GM12878 (cell line): ENCODE results near the gene MMP24. TPM values are rescaled to one million over a fixed set of nuclear protein-coding genes. Genes with fewer than 3 reads are reported as not detected.

ENCODE experiments used
- BCL11A ChIP-seq: IDR thresholded peaks from 2 replicates; pipeline ENCODE4 v1.6.1; 2011; ENCODE audit warnings: low read depth, low read length
- CREM ChIP-seq: IDR thresholded peaks from 2 replicates; pipeline ENCODE4 v1.6.1; 2014; ENCODE audit warnings: antibody characterized with exemption, low read depth
- EGR1 ChIP-seq, 2 experiments: IDR thresholded peaks; 1 replicate in 1 of 2; 2 replicates in 1 of 2; pipeline ENCODE4 v1.6.1; 2011 to 2012; ENCODE audit warnings: low read depth in 2 of 2, low read length in 2 of 2, borderline replicate concordance in 1 of 2, mild to moderate bottlenecking in 1 of 2, moderate library complexity in 1 of 2
- HDGF ChIP-seq: fragments of 450-650 bp; IDR thresholded peaks from 2 replicates; pipeline ENCODE4 v1.6.1; 2016; ENCODE audit warnings: antibody characterized with exemption
- KDM1A ChIP-seq: fragments of 200-600 bp; sonication (generic); IDR thresholded peaks from 2 replicates; pipeline ENCODE4 v1.6.1; 2016; ENCODE audit warnings: borderline replicate concordance
- NFYA ChIP-seq: IDR thresholded peaks from 2 replicates; pipeline ENCODE4 v1.6.1; 2011; ENCODE audit warnings: low read depth, mild to moderate bottlenecking, low read length, improper control_type of control experiment, borderline replicate concordance
- NR2F1 ChIP-seq: fragments of 450-650 bp; conservative IDR thresholded peaks from 2 replicates; pipeline ENCODE4 v1.6.1; 2017; ENCODE audit warnings: mild to moderate bottlenecking
- POLR2AphosphoS2 ChIP-seq: IDR thresholded peaks from 2 replicates; pipeline ENCODE4 v1.6.1; 2011; ENCODE audit warnings: low read depth, mild to moderate bottlenecking, low read length, improper control_type of control experiment, moderate library complexity
- RB1 ChIP-seq: fragments of 450-650 bp; formaldehyde crosslinking; IDR thresholded peaks from 2 replicates; pipeline ENCODE4 v1.6.1; 2017; ENCODE audit warnings: mild to moderate bottlenecking, borderline replicate concordance
- RBBP5 ChIP-seq: fragments of 200-600 bp; sonication (generic); conservative IDR thresholded peaks from 2 replicates; pipeline ENCODE4 v1.6.1; 2016
- RCOR1 ChIP-seq: conservative IDR thresholded peaks from 2 replicates; pipeline ENCODE4 v1.6.1; 2012; ENCODE audit warnings: low read depth, low read length, improper control_type of control experiment
- SMAD5 ChIP-seq: IDR thresholded peaks from 2 replicates; pipeline ENCODE4 v1.6.1; 2016; ENCODE audit warnings: antibody characterized with exemption, low read depth
- SMC3 ChIP-seq: IDR thresholded peaks from 2 replicates; pipeline ENCODE4 v1.6.1; 2011; ENCODE audit warnings: low read length, improper control_type of control experiment, borderline replicate concordance
- SREBF1 ChIP-seq: IDR thresholded peaks from 2 replicates; pipeline ENCODE4 v1.6.1; 2012; ENCODE audit warnings: mild to moderate bottlenecking, low read length
- SUZ12 ChIP-seq: fragments of 200-600 bp; sonication (generic); IDR thresholded peaks from one replicate; pipeline ENCODE4 v1.6.1; 2018; ENCODE audit warnings: antibody characterized with exemption, mild to moderate bottlenecking; ENCODE audit not compliant: unreplicated experiment
- TARDBP ChIP-seq: IDR thresholded peaks from 2 replicates; pipeline ENCODE4 v1.6.1; 2016; ENCODE audit warnings: borderline replicate concordance
- ZBED1 ChIP-seq: IDR thresholded peaks from 2 replicates; pipeline ENCODE4 v1.6.1; 2016; ENCODE audit warnings: borderline replicate concordance
- ZNF217 ChIP-seq: fragments of 450-650 bp; IDR thresholded peaks from 2 replicates; pipeline ENCODE4 v1.6.1; 2017; ENCODE audit warnings: antibody characterized with exemption, mild to moderate bottlenecking
- polyA plus RNA-seq, 11 experiments: library from polyadenylated mRNA; depleted of rRNA in 4 of 11; unstranded in 6 of 11; stranded (reverse) in 5 of 11; fragments of >200 nt; fragmentation: Nextera tagmentation in 4 of 11; fragmentation: Illumina TruSeq in 1 of 11; extraction: Ambion mirVana in 4 of 11; extraction: Trizol in 1 of 11; gene quantifications; 1 replicate in 1 of 11; 2 replicates in 10 of 11; pipeline versions ENCODE4 v1.2.1 to v1.2.3, GENCODE V29; 2011 to 2016; ENCODE audit warnings: inconsistent platforms in 2 of 11, missing spikeins in 2 of 11, low read depth in 1 of 11
- total RNA-seq, 4 experiments: library from RNA; depleted of rRNA in 3 of 4; stranded (reverse); fragments of >200 nt in 3 of 4; fragmentation: Illumina TruSeq in 1 of 4; extraction: Trizol in 1 of 4; gene quantifications; 2 replicates each; pipeline versions ENCODE4 v1.2.1 to v1.2.3, GENCODE V29; 2013 to 2021
- TF ChIP-seq, protein P1 (sequence below): fragments of 450-650 bp; IDR thresholded peaks from 2 replicates; pipeline ENCODE4 v1.6.1; 2018; ENCODE audit warnings: mild to moderate bottlenecking, low read depth, moderate library complexity; ENCODE audit not compliant: partially characterized antibody
- TF ChIP-seq, protein P2 (sequence below): fragments of 450-650 bp; conservative IDR thresholded peaks from 2 replicates; pipeline ENCODE4 v1.6.1; 2017; ENCODE audit warnings: mild to moderate bottlenecking, moderate library complexity
- TF ChIP-seq, protein P3 (sequence below): fragments of 450-650 bp; IDR thresholded peaks from 2 replicates; pipeline ENCODE4 v1.6.1; 2016; ENCODE audit warnings: mild to moderate bottlenecking, moderate library complexity, borderline replicate concordance

The MMP24 gene
- total and polyA plus RNA-seq, 10 of the 15 experiments (the other 5 are each of a cell fraction or from before 2014, with no cell fraction given), result 0.01 to 0.11 (median 0.04) TPM; not detected in 5

DNA sequence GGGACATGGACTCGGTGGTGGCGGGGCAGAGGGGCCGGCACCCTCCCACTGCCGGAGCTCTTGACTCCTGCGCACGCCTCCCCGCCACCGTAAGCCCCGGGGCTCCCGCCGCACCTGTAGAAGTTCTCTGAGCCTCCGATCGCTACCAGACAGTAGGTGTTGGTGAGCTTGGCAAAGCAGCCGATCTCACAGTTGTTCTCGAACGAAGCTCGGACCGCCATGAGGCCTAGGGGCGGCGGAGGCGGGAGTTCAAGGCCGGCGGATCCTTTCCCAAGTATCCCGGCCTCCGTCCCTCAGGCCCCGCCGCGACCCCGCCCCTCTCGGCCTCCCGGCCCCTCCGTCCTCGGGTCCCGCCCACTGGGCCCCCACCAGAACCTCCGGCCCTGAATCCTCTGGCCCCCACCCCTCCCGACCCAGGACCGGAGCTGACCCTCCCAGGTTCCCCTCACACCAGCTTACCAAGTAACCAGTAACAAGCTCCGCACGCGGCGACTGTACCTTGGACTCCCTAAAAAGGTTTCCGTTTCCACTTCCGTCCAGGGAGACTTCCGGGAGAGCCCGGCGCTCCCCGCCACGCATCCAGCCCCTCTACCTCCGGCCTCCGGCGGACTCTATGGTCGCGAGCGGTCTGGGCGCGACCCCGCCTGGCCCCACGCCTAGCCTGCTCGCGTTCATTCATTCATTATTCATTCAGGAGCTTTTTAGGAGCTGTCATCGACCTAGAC is 57.9 kb downstream of the MMP24 start, which contains the start of gene EIF6 (continued):
- TF ChIP-seq KDM1A, result no peak
- no peak for TF ChIP-seq HDGF
- TF ChIP-seq BCL11A, result no peak
- TF ChIP-seq SMC3, result no peak
- TF ChIP-seq SMAD5, result peak; percentile 64; the same call in 1 of the 2 replicates
- TF ChIP-seq, protein P1, sequence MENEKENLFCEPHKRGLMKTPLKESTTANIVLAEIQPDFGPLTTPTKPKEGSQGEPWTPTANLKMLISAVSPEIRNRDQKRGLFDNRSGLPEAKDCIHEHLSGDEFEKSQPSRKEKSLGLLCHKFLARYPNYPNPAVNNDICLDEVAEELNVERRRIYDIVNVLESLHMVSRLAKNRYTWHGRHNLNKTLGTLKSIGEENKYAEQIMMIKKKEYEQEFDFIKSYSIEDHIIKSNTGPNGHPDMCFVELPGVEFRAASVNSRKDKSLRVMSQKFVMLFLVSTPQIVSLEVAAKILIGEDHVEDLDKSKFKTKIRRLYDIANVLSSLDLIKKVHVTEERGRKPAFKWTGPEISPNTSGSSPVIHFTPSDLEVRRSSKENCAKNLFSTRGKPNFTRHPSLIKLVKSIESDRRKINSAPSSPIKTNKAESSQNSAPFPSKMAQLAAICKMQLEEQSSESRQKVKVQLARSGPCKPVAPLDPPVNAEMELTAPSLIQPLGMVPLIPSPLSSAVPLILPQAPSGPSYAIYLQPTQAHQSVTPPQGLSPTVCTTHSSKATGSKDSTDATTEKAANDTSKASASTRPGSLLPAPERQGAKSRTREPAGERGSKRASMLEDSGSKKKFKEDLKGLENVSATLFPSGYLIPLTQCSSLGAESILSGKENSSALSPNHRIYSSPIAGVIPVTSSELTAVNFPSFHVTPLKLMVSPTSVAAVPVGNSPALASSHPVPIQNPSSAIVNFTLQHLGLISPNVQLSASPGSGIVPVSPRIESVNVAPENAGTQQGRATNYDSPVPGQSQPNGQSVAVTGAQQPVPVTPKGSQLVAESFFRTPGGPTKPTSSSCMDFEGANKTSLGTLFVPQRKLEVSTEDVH, result no peak
- 0 out of 2 replicates have a peak, but pooled peaks have one; percentile 60 for TF ChIP-seq POLR2AphosphoS2
- 0 out of 2 replicates have a peak, but pooled peaks have one; percentile 22 for TF ChIP-seq CREM
- TF ChIP-seq SREBF1, result no peak
- peak in 1 of 2 experiments; percentile 79; a peak in 2 of 3 replicates for TF ChIP-seq EGR1 (IDR thresholded peaks at IDR 0.05; ENCODE audit: borderline replicate concordance in 1 of 2, low read depth in 2 of 2, low read length in 2 of 2)
- TF ChIP-seq RCOR1, result no peak
- TF ChIP-seq, protein P2, sequence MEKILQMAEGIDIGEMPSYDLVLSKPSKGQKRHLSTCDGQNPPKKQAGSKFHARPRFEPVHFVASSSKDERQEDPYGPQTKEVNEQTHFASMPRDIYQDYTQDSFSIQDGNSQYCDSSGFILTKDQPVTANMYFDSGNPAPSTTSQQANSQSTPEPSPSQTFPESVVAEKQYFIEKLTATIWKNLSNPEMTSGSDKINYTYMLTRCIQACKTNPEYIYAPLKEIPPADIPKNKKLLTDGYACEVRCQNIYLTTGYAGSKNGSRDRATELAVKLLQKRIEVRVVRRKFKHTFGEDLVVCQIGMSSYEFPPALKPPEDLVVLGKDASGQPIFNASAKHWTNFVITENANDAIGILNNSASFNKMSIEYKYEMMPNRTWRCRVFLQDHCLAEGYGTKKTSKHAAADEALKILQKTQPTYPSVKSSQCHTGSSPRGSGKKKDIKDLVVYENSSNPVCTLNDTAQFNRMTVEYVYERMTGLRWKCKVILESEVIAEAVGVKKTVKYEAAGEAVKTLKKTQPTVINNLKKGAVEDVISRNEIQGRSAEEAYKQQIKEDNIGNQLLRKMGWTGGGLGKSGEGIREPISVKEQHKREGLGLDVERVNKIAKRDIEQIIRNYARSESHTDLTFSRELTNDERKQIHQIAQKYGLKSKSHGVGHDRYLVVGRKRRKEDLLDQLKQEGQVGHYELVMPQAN, result peak; percentile 73
- TF ChIP-seq NR2F1, result peak; percentile 56
- no peak for TF ChIP-seq ZBED1
- TF ChIP-seq, protein P3, sequence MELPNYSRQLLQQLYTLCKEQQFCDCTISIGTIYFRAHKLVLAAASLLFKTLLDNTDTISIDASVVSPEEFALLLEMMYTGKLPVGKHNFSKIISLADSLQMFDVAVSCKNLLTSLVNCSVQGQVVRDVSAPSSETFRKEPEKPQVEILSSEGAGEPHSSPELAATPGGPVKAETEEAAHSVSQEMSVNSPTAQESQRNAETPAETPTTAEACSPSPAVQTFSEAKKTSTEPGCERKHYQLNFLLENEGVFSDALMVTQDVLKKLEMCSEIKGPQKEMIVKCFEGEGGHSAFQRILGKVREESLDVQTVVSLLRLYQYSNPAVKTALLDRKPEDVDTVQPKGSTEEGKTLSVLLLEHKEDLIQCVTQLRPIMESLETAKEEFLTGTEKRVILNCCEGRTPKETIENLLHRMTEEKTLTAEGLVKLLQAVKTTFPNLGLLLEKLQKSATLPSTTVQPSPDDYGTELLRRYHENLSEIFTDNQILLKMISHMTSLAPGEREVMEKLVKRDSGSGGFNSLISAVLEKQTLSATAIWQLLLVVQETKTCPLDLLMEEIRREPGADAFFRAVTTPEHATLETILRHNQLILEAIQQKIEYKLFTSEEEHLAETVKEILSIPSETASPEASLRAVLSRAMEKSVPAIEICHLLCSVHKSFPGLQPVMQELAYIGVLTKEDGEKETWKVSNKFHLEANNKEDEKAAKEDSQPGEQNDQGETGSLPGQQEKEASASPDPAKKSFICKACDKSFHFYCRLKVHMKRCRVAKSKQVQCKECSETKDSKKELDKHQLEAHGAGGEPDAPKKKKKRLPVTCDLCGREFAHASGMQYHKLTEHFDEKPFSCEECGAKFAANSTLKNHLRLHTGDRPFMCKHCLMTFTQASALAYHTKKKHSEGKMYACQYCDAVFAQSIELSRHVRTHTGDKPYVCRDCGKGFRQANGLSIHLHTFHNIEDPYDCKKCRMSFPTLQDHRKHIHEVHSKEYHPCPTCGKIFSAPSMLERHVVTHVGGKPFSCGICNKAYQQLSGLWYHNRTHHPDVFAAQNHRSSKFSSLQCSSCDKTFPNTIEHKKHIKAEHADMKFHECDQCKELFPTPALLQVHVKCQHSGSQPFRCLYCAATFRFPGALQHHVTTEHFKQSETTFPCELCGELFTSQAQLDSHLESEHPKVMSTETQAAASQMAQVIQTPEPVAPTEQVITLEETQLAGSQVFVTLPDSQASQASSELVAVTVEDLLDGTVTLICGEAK, result peak; percentile 91
- 0 out of 2 replicates have a peak, but pooled peaks have one; percentile 37 for TF ChIP-seq RB1
- no peak for TF ChIP-seq SUZ12
- TF ChIP-seq TARDBP, result peak; percentile 61; the same call in 1 of the 2 replicates
- no peak for TF ChIP-seq RBBP5
- TF ChIP-seq ZNF217, result no peak
- TF ChIP-seq NFYA, result no peak
